Upper lobe of right lung (tissue), 1 donor: Measurements from ENCODE around the gene SLF2. TPM values are rescaled to one million over a fixed set of nuclear protein-coding genes. Genes with fewer than 3 reads are reported as not detected.

Experiments used
- ATAC-seq: fragments of 200-7000 bp; cut with Tn5 transposase; one replicate; pipeline ENCODE4 v1.9.1; 2020; ENCODE audit warnings: mild to moderate bottlenecking, moderate library complexity
- DNase-seq: peaks from one replicate; pipeline ENCODE4 v3.0.0-alpha.2; 2020
- H3K27ac ChIP-seq: fragments of 200-600 bp; one replicate; pipeline ENCODE4 v1.8.0; 2022
- H3K27me3 ChIP-seq: fragments of 200-600 bp; one replicate; pipeline ENCODE4 v1.8.0; 2022; ENCODE audit warnings: mild to moderate bottlenecking
- H3K36me3 ChIP-seq: fragments of 200-600 bp; one replicate; pipeline ENCODE4 v1.8.0; 2022
- H3K4me1 ChIP-seq: fragments of 200-600 bp; one replicate; pipeline ENCODE4 v1.8.0; 2022
- H3K4me3 ChIP-seq: fragments of 200-600 bp; one replicate; pipeline ENCODE4 v1.8.0; 2022; ENCODE audit warnings: mild to moderate bottlenecking
- H3K9me3 ChIP-seq: fragments of 200-600 bp; one replicate; pipeline ENCODE4 v1.8.0; 2022
- intact Hi-C: fragments of 100-400 bp; cut with DNase I; formaldehyde crosslinking; loops from one replicate; pipeline ENCODE4 v1.11.0; 2022
- total RNA-seq: library from RNA; stranded (reverse); fragmentation: NEBNext Ultra II Directional; extraction: Animal tissue kit (Norgen Biotek cat#: 25700); gene quantifications from one replicate; pipeline ENCODE4 v1.2.1, GENCODE V29; 2021
- TF ChIP-seq, protein P1 (sequence below): fragments of 200-600 bp; IDR thresholded peaks from one replicate; pipeline ENCODE4 v1.8.0; 2022; ENCODE audit warnings: antibody characterized with exemption
- donor health status: DM: no; HTN: yes; CAD: no; lungs with severe emphysema.

Gene SLF2
- total RNA-seq, 1 donor from 2014 or later: 32.9 TPM

- H3K4me3 ChIP-seq: no peak overlapping the region
- peaks cover 10% of the 10 kb centered on the region for H3K4me1 ChIP-seq
- intact Hi-C loops: no loop called here
- H3K36me3 ChIP-seq: no peaks in the 10 kb centered on the region
- DNase-seq (no peak), ATAC-seq (no peak)
- H3K27me3 ChIP-seq: no peaks in the 10 kb centered on the region
- TF ChIP-seq, protein P1, sequence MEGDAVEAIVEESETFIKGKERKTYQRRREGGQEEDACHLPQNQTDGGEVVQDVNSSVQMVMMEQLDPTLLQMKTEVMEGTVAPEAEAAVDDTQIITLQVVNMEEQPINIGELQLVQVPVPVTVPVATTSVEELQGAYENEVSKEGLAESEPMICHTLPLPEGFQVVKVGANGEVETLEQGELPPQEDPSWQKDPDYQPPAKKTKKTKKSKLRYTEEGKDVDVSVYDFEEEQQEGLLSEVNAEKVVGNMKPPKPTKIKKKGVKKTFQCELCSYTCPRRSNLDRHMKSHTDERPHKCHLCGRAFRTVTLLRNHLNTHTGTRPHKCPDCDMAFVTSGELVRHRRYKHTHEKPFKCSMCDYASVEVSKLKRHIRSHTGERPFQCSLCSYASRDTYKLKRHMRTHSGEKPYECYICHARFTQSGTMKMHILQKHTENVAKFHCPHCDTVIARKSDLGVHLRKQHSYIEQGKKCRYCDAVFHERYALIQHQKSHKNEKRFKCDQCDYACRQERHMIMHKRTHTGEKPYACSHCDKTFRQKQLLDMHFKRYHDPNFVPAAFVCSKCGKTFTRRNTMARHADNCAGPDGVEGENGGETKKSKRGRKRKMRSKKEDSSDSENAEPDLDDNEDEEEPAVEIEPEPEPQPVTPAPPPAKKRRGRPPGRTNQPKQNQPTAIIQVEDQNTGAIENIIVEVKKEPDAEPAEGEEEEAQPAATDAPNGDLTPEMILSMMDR: no peak
- no peak overlapping the region for H3K27ac ChIP-seq
- H3K9me3 ChIP-seq: no peaks in the 10 kb centered on the region
Measured at GRCh38 chr10:100907773-100908363, 4.9 kb upstream of the SLF2 start.

DNA sequence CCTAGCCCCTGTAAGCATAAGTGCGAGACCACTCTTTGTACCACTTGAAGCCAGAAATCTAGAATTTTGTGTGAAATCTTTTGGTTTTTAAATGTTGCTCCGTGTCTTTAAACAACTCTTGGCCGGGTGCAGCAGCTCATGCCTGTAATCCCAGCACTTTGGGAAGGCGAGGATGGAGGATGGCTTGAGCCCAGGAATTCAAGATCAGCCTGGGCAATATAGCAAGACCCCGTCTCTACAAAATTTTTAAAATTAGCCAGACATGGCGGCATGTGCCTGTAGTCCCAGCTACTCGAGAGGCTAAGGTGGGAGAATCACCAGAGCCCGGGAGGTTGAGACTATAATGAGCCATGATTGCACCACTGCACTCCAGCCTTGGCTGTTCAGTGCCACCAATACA, 4.4 kb upstream of the SLF2 start:
- H3K27ac ChIP-seq: no peak overlapping the region
- ATAC-seq: no peak
- intact Hi-C loops: no loop called here
- TF ChIP-seq, protein P1: no peak
- DNase-seq: no peak
- no peaks in the 10 kb centered on the region for H3K9me3 ChIP-seq
- no peak overlapping the region for H3K4me3 ChIP-seq
- peaks cover 10% of the 10 kb centered on the region for H3K4me1 ChIP-seq
- no peaks in the 10 kb centered on the region for H3K27me3 ChIP-seq
- H3K36me3 ChIP-seq: no peaks in the 10 kb centered on the region

- ATAC-seq (no peak), DNase-seq (no peak)
- intact Hi-C loops: no loop called here
- TF ChIP-seq, protein P1: no peak
- no peak overlapping the region for H3K4me3 ChIP-seq
- H3K27ac ChIP-seq: no peak overlapping the region
- H3K9me3 ChIP-seq: no peaks in the 10 kb centered on the region
- no peaks in the 10 kb centered on the region for H3K27me3 ChIP-seq
- no peaks in the 10 kb centered on the region for H3K36me3 ChIP-seq
- peaks cover 22% of the 10 kb centered on the region for H3K4me1 ChIP-seq
Measured at GRCh38 chr10:100909501-100910263, 3.1 kb upstream of the SLF2 start.

- Histone ChIP-seq H3K4me1 (peaks cover 27% of the 10 kb centered on the region), H3K27ac (no peak overlapping the region), H3K9me3 (no peaks in the 10 kb centered on the region), H3K27me3 (no peaks in the 10 kb centered on the region), H3K36me3 (peaks cover 13% of the 10 kb centered on the region), H3K4me3 (peak overlapping the region; percentile 98)
- TF ChIP-seq, protein P1: no peak
- ATAC-seq: no peak
- intact Hi-C loops: no loop called here
- DNase-seq: no peak
Measured at GRCh38 chr10:100911472-100911871, 1.3 kb upstream of the SLF2 start.

DNA sequence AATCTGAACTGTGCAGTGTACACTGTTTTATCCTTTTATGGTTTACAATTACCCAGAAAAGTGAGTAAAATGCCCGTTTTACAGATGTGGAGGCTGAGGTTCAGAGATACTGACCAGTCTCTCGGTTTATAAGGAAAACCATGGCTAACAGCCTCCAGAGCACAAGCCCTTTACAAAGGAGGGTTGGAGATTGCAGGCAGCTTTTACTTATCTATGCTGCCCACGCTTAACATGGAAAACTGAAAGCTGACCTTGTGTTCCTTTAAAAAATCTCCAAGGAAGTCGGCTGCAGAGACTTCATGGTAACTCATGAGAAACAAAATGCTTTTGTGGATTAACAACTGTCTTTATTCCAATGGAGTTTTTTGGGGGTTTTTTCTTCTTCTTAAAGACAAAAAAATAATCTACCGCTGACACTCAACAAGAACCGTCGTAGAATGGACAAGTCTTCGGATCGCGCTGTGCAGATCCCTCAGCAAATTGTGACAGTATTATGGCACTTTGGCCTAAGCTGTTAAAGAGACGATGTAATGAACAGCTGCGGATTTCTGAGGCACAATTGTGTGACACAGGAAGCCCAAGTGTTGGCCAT, 654 bp upstream of the SLF2 start:
- Histone ChIP-seq H3K9me3 (no peaks in the 10 kb centered on the region), H3K27me3 (no peaks in the 10 kb centered on the region), H3K4me3 (peak overlapping the region; percentile 98), H3K4me1 (peaks cover 27% of the 10 kb centered on the region), H3K27ac (peak overlapping the region; percentile 94), H3K36me3 (peaks cover 20% of the 10 kb centered on the region)
- no peak for ATAC-seq
- intact Hi-C loops: no loop called here
- TF ChIP-seq, protein P1: no peak
- no peak for DNase-seq
